ENCODE measurements around the gene PCLO. TPM values are rescaled to one million over a fixed set of nuclear protein-coding genes. Genes with fewer than 3 reads are reported as not detected.
A peak's percentile ranks its signal among the peaks of the same experiment; 100 is the strongest.

The PCLO gene
- total RNA-seq, 1 experiment from 2014 or later = 3.1 TPM

- no peak for DNase-seq
- H4K20me1 ChIP-seq (ENCODE audit: control insufficient read depth, insufficient read depth, insufficient read length) = no peaks in the 10 kb centered on the region
- H3K56ac ChIP-seq (ENCODE audit: insufficient read length, low read depth, low read length) = no peak overlapping the region
- H3K14ac ChIP-seq (ENCODE audit: insufficient read depth, low read length) = no peak overlapping the region
- Mint-ChIP-seq H3K27ac (peak overlapping the region in 1 of 3 experiments; percentile 10; a peak in 1 of 7 replicates), H3K4me3 (no peak overlapping the region), H3K9me3 (no peaks in the 10 kb centered on the region), H3K27me3 (ENCODE audit: low read depth) (no peaks in the 10 kb centered on the region), H3K4me1 (peaks cover 3 to 19% of the 10 kb centered on the region in 2 experiments; a peak in 3 of 4 replicates), H3K36me3 (ENCODE audit: insufficient read depth in 1 of 3, low read depth in 3 of 3) (no peaks in the 10 kb centered on the region)
- H3K23me2 ChIP-seq (ENCODE audit: insufficient read length, low read depth, low read length, poor library complexity, severe bottlenecking) = no peaks in the 10 kb centered on the region
- H3K9me3 ChIP-seq (ENCODE audit: control insufficient read depth, low read depth, low read length) = no peaks in the 10 kb centered on the region
- no peaks in the 10 kb centered on the region for H3K79me1 ChIP-seq (ENCODE audit: insufficient read depth, low read depth, low read length, poor library complexity, severe bottlenecking)
- H3K18ac ChIP-seq (ENCODE audit: insufficient read length, low read depth, low read length) = no peak overlapping the region
- H3K4me1 ChIP-seq (ENCODE audit: insufficient read depth, low read length) = no peaks in the 10 kb centered on the region; the same call in 1 of the 2 replicates
- no peaks in the 10 kb centered on the region for H3K79me2 ChIP-seq (ENCODE audit: insufficient read depth, low read length)
- H2BK12ac ChIP-seq (ENCODE audit: insufficient read length, low read depth, low read length) = no peak overlapping the region
- no peak overlapping the region for H2AFZ ChIP-seq (ENCODE audit: low read length)
- H2BK20ac ChIP-seq (ENCODE audit: low read depth, low read length, poor library complexity, severe bottlenecking) = no peak overlapping the region
- no peak overlapping the region for H4K91ac ChIP-seq (ENCODE audit: insufficient read length, low read depth, low read length)
- no peak for TF ChIP-seq CTCF (conservative IDR thresholded peaks at IDR 0.05)
- H3K23ac ChIP-seq (ENCODE audit: insufficient read length, low read depth, low read length) = no peak overlapping the region
- H3K9ac ChIP-seq (ENCODE audit: extremely low read depth, insufficient read length, low read length) = no peak overlapping the region
- H2BK15ac ChIP-seq (ENCODE audit: low read depth, low read length) = no peak overlapping the region
- no peaks in the 10 kb centered on the region for H3K27me3 ChIP-seq (ENCODE audit: insufficient read depth, low read length)
- no peak overlapping the region for H3K27ac ChIP-seq (ENCODE audit: insufficient read length, low read depth, low read length)
- H3K4ac ChIP-seq (ENCODE audit: low read depth, low read length) = no peak overlapping the region
- H2BK120ac ChIP-seq (ENCODE audit: low read depth, low read length, poor library complexity, severe bottlenecking) = no peak overlapping the region
- H3T11ph ChIP-seq (ENCODE audit: low read length) = no peak overlapping the region
- no peak overlapping the region for H2BK5ac ChIP-seq (ENCODE audit: insufficient read length, low read length)
- H2AK5ac ChIP-seq (ENCODE audit: insufficient read length, low read length) = no peak overlapping the region
- H4K8ac ChIP-seq (replicated peaks; ENCODE audit: insufficient read length, low read depth, low read length) = no peak overlapping the region
- H3K4me2 ChIP-seq (ENCODE audit: insufficient read depth, insufficient read length, low read length) = no peak overlapping the region
- H4K5ac ChIP-seq (ENCODE audit: insufficient read length, low read depth, low read length) = no peak overlapping the region
These were observed 458.6 kb downstream of the PCLO start for GRCh38 chr7:82704121-82704520.
